Fibroblast of the aortic adventitia (primary cell): ENCODE measurements around the gene B4GAT1. TPM values are rescaled to one million over a fixed set of nuclear protein-coding genes. Genes with fewer than 3 reads are reported as not detected.

ENCODE experiments used
- DNase-seq: peaks from one replicate; pipeline ENCODE4 v3.0.0-alpha.2; 2010; ENCODE audit warnings: low read depth
- H3K4me3 ChIP-seq: 2 replicates; pipeline ENCODE4 v1.5.1; 2011; ENCODE audit warnings: low read depth, mild to moderate bottlenecking, control low read depth, low read length, moderate library complexity
- total RNA-seq: library from RNA; depleted of rRNA; stranded (reverse); fragments of >200 nt; gene quantifications from 2 replicates; pipeline ENCODE4 v1.2.3, GENCODE V29; 2012; ENCODE audit warnings: low replicate concordance
- TF ChIP-seq, protein P1 (sequence below): IDR thresholded peaks from 2 replicates; pipeline ENCODE4 v1.5.1; 2011; ENCODE audit warnings: mild to moderate bottlenecking, low read length, control low read depth, inconsistent platforms; ENCODE audit not compliant: insufficient read depth

The B4GAT1 gene
- total RNA-seq, 1 donor = 21.5 TPM

DNA sequence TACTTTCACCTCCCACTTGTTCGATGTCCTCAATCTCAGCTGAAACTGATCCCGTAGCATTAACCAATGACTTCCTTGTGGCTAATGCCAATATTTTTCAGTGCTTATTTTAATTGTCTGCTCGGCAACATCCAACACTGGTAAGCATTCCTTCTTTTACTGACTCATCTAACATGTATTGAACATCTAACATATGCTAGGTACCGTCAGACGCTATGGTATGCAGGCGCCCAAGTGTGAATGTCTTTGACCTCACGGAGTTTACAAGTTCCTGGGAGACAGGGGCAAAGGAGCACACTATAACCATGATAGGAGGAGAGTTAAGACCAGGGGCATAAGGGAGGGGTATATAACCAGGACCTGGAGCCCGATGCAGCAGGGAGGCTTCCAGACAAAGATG lies 4.3 kb downstream of the B4GAT1 start:
- TF ChIP-seq, protein P1, sequence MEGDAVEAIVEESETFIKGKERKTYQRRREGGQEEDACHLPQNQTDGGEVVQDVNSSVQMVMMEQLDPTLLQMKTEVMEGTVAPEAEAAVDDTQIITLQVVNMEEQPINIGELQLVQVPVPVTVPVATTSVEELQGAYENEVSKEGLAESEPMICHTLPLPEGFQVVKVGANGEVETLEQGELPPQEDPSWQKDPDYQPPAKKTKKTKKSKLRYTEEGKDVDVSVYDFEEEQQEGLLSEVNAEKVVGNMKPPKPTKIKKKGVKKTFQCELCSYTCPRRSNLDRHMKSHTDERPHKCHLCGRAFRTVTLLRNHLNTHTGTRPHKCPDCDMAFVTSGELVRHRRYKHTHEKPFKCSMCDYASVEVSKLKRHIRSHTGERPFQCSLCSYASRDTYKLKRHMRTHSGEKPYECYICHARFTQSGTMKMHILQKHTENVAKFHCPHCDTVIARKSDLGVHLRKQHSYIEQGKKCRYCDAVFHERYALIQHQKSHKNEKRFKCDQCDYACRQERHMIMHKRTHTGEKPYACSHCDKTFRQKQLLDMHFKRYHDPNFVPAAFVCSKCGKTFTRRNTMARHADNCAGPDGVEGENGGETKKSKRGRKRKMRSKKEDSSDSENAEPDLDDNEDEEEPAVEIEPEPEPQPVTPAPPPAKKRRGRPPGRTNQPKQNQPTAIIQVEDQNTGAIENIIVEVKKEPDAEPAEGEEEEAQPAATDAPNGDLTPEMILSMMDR = no peak
- no peak overlapping the region for H3K4me3 ChIP-seq
- no peak for DNase-seq

DNA sequence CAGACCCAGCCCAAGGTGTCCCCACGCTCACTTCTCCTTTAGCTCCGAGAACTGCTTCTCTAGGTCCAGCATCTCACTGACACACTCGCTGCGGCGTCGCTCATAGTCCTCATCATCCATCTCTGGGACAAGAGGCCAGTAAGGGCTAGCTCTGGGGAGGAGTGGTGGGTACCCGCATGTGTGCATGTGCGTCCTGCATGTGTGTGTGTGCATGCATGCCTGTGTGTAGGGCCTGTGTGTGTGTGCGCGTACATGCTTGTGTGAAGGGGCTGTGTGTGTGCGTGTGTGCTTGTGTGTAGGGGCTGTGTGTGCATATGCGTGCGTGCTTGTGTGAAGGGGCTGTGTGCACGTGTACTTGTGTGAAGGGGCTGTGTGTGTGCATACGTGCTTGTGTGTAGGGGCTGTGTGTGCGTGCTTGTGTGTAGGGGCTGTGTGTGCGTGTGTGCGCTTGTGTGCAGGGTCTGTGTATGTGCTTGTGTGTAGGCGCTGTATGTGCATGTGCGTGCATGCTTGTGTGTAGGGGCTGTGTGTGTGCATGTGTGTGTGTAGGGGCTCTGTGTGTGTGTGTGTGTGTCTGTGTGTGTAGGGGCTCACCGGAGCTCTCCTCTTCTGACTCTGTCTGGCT lies 5.8 kb downstream of the B4GAT1 start:
- H3K4me3 ChIP-seq = no peak overlapping the region
- no peak for DNase-seq
- TF ChIP-seq, protein P1 = no peak

DNA sequence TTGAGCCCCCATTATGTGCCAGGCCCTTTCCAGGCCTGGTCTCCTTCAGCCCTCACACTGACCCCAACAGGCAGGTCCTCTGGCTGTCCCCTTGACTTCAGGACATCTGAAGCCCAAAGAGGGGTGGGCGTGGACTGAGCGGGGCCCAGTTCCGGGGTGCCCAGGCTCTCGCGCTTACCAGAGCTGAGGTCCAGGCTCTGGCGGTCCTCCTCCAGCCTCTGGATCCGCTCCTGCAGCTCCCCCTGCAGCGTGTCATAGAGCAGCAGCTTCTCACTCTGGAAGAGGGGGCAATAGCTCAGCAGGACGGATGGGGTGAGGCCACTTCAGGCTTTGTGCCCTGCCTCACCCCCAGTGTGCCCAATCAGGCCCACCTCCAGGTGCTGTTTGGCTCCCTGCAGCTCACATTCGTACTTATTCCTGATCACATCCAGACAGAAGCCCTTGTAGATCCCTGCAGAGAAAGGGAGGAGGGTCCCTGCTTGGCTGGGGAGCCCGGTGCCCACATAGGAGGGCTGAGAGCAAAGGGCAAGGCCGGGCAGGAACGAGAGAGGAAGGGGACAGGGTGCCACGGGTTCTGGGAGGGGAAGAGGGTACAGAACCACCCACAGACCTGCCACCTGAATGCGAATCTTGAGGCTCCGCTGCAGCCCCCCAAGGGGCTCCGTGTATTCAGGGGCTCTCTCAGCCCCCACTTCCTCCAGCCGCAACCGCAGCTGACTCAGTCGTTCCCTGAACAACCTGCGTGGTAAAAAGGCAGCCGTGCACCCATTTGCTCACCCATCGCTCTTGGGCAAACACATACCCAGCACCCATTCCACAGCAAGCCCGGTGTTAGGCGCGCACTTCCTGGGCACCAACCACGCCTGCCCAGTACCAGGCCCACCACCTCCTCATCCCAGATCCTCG lies 6.6 kb downstream of the B4GAT1 start:
- no peak overlapping the region for H3K4me3 ChIP-seq
- no peak for DNase-seq
- TF ChIP-seq, protein P1 = no peak

DNA sequence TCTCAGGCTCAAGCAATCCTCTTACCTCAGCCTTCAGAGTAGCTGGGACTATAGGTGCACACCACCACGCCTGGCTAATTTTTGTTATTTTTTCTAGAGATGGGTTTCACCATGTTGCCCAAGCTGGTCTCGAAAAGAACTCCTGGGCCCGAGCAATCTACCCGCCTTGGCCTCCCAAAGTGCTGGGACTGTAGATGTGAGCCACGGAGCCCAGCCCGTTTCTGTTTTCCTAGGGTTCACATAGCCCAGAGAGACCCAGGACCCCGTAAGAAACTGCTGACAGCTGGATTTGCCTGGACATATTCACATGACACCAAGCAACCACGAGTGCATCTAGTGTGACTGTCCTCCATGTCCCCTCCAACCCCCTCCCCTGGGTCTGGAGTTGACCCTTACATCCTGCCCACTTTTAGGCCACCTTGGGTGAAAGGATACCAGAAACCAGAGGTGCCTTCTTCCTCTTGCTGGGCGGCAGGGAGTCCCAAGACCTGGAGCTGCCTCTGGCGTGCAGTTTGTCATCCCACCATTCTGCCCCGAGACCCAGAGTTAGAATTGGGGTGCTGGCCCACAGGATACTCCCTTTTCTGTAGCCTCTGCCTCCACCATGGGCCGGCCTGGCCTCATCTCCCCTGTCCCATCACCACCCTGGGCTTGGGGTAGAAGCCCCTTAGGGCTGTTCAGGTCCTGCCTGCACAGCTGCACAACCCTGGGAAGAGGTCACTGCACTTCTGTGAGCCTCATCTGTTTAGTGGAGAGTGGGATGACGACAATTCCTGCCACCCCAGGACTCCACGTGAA lies 7.5 kb downstream of the B4GAT1 start:
- no peak overlapping the region for H3K4me3 ChIP-seq
- TF ChIP-seq, protein P1 = no peak
- DNase-seq = no peak

DNA sequence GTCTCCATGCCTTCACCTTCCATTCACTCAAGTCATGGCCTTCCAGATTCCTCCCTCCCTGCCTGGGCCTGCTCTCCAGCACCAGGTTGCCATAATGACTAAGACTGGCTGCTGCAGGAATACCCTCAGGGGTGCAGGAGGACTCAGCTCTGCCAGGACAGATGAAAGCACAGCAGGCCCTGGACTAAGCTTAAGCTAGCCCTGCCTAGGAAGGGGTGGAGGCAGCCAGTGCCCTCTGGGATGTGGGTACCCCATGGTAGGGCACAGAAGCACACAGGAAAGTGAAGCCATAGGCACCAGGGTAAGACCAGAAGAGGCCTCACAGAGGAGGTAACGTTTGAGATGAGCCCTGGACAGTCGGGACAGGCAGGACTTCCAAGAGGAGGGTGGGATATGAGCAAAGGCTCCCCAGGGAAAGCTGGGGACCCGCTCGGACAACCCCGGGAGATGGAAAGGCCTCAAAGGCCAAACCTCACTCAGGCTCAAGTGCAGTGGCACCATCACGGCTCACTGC lies 8.2 kb downstream of the B4GAT1 start:
- TF ChIP-seq, protein P1 = no peak
- H3K4me3 ChIP-seq = no peak overlapping the region
- DNase-seq = no peak
